HepG2 (cell line): ENCODE measurements around the gene KDM3B. TPM values are rescaled to one million over a fixed set of nuclear protein-coding genes. Genes with fewer than 3 reads are reported as not detected.

ENCODE experiments used
- BHLHE40 ChIP-seq: IDR thresholded peaks from 2 replicates; pipeline ENCODE4 v1.6.1; 2011; ENCODE audit warnings: low read length, improper control_type of control experiment
- CHCHD3 ChIP-seq: sonication (generic); formaldehyde crosslinking; IDR thresholded peaks from 2 replicates; pipeline ENCODE4 v1.8.0; 2022; ENCODE audit warnings: mild to moderate bottlenecking, missing genetic modification reagents, moderate library complexity
- ERF ChIP-seq: IDR thresholded peaks from 2 replicates; pipeline ENCODE4 v1.6.1; 2018; ENCODE audit warnings: missing biosample characterization, missing genetic modification reagents
- NCOR1 ChIP-seq: fragments of 200-600 bp; sonication (generic); IDR thresholded peaks from 2 replicates; pipeline ENCODE4 v1.7.0; 2017; ENCODE audit warnings: antibody characterized with exemption, low read length, borderline replicate concordance
- PLRG1 ChIP-seq: fragments of 450-650 bp; conservative IDR thresholded peaks from 2 replicates; pipeline ENCODE4 v1.6.1; 2016
- SMC3 ChIP-seq: IDR thresholded peaks from 2 replicates; pipeline ENCODE4 v1.6.1; 2011; ENCODE audit warnings: low read length, improper control_type of control experiment
- SP140L ChIP-seq: sonication (generic); formaldehyde crosslinking; IDR thresholded peaks from 2 replicates; pipeline ENCODE4 v1.4.0; 2020; ENCODE audit warnings: missing genetic modification reagents, borderline replicate concordance
- ZNF124 ChIP-seq: sonication (generic); formaldehyde crosslinking; IDR thresholded peaks from 2 replicates; pipeline ENCODE4 v1.4.0; 2020; ENCODE audit warnings: missing genetic modification reagents
- ZNF205 ChIP-seq: IDR thresholded peaks from 2 replicates; pipeline ENCODE4 v1.6.1; 2018; ENCODE audit warnings: missing biosample characterization, missing genetic modification reagents
- ZNF24 ChIP-seq: fragments of 450-650 bp; IDR thresholded peaks from 2 replicates; pipeline ENCODE4 v1.6.1; 2017; ENCODE audit warnings: antibody characterized with exemption, mild to moderate bottlenecking
- ZNF431 ChIP-seq: sonication (generic); formaldehyde crosslinking; IDR thresholded peaks from 2 replicates; pipeline ENCODE4 v1.9.0; 2022; ENCODE audit warnings: missing genetic modification reagents, low read depth, mild to moderate bottlenecking, borderline replicate concordance
- ZNF513 ChIP-seq: sonication (generic); formaldehyde crosslinking; conservative IDR thresholded peaks from 2 replicates; pipeline ENCODE4 v1.5.0; 2020; ENCODE audit warnings: missing genetic modification reagents
- ZNF572 ChIP-seq: sonication (generic); formaldehyde crosslinking; IDR thresholded peaks from 2 replicates; pipeline ENCODE4 v1.5.1; 2020; ENCODE audit warnings: mild to moderate bottlenecking, missing genetic modification reagents
- ZNF772 ChIP-seq: sonication (generic); formaldehyde crosslinking; IDR thresholded peaks from 2 replicates; pipeline ENCODE4 v1.5.0; 2020; ENCODE audit warnings: mild to moderate bottlenecking, missing genetic modification reagents
- ZNF879 ChIP-seq: sonication (generic); formaldehyde crosslinking; IDR thresholded peaks from 2 replicates; pipeline ENCODE4 v1.8.1; 2023; ENCODE audit warnings: missing genetic modification reagents
- polyA plus RNA-seq, 8 experiments: library from polyadenylated mRNA; depleted of rRNA in 3 of 8; stranded (reverse) in 7 of 8; unstranded in 1 of 8; fragments of >200 nt; fragmentation: Illumina TruSeq in 4 of 8; extraction: Trizol in 4 of 8; gene quantifications; 2 replicates each; pipeline versions ENCODE4 v1.2.1 to v1.2.3, GENCODE V29; 2011 to 2016; ENCODE audit warnings: low read depth in 4 of 8, missing spikeins in 1 of 8, mixed read lengths in 1 of 8; ENCODE audit not compliant: insufficient read depth in 1 of 8
- total RNA-seq, 5 experiments: library from RNA; depleted of rRNA; stranded (reverse); fragments of >200 nt; fragmentation: Illumina TruSeq; extraction: Trizol; gene quantifications; 2 replicates each; pipeline ENCODE4 v1.2.3, GENCODE V29; 2016; ENCODE audit warnings: low read depth in 1 of 5
- TF ChIP-seq, protein P1 (sequence below): sonication (generic); formaldehyde crosslinking; IDR thresholded peaks from 2 replicates; pipeline ENCODE4 v1.4.0; 2020; ENCODE audit warnings: missing genetic modification reagents, borderline replicate concordance
- TF ChIP-seq, protein P2 (sequence below), 2 experiments: IDR thresholded peaks; 2 replicates each; pipeline ENCODE4 v1.6.1; 2011 to 2012; ENCODE audit warnings: low read length in 2 of 2, borderline replicate concordance in 1 of 2, low read depth in 1 of 2, mild to moderate bottlenecking in 1 of 2, moderate library complexity in 1 of 2
- TF ChIP-seq, protein P3 (sequence below): sonication (generic); formaldehyde crosslinking; IDR thresholded peaks from 2 replicates; pipeline ENCODE4 v1.4.0; 2020; ENCODE audit warnings: mild to moderate bottlenecking, missing genetic modification reagents, borderline replicate concordance
- TF ChIP-seq, protein P4 (sequence below): sonication (generic); formaldehyde crosslinking; IDR thresholded peaks from 2 replicates; pipeline ENCODE4 v1.5.0; 2020; ENCODE audit warnings: missing genetic modification reagents

The KDM3B gene
- total and polyA plus RNA-seq, 2 of the 13 experiments (the other 11 are each of a cell fraction or from before 2014, with no cell fraction given) = 19.7 to 34.3 TPM

- TF ChIP-seq, protein P1, sequence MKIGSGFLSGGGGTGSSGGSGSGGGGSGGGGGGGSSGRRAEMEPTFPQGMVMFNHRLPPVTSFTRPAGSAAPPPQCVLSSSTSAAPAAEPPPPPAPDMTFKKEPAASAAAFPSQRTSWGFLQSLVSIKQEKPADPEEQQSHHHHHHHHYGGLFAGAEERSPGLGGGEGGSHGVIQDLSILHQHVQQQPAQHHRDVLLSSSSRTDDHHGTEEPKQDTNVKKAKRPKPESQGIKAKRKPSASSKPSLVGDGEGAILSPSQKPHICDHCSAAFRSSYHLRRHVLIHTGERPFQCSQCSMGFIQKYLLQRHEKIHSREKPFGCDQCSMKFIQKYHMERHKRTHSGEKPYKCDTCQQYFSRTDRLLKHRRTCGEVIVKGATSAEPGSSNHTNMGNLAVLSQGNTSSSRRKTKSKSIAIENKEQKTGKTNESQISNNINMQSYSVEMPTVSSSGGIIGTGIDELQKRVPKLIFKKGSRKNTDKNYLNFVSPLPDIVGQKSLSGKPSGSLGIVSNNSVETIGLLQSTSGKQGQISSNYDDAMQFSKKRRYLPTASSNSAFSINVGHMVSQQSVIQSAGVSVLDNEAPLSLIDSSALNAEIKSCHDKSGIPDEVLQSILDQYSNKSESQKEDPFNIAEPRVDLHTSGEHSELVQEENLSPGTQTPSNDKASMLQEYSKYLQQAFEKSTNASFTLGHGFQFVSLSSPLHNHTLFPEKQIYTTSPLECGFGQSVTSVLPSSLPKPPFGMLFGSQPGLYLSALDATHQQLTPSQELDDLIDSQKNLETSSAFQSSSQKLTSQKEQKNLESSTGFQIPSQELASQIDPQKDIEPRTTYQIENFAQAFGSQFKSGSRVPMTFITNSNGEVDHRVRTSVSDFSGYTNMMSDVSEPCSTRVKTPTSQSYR = peak; percentile 21; the same call in 1 of the 2 replicates
- TF ChIP-seq ZNF879 (no peak), CHCHD3 (CRISPR knock-in tag) (no peak), ZNF24 (no peak), ZNF205 (CRISPR knock-in tag) (0 out of 2 replicates have a peak, but pooled peaks have one; percentile 25), ZNF772 (CRISPR knock-in tag) (no peak), SP140L (no peak), BHLHE40 (no peak), NCOR1 (no peak), SMC3 (no peak), PLRG1 (no peak), ERF (CRISPR knock-in tag) (no peak), ZNF124 (CRISPR knock-in tag) (no peak), ZNF572 (CRISPR knock-in tag) (no peak), ZNF431 (CRISPR knock-in tag) (0 out of 2 replicates have a peak, but pooled peaks have one; percentile 37), ZNF513 (CRISPR knock-in tag) (no peak)
- TF ChIP-seq, protein P2, sequence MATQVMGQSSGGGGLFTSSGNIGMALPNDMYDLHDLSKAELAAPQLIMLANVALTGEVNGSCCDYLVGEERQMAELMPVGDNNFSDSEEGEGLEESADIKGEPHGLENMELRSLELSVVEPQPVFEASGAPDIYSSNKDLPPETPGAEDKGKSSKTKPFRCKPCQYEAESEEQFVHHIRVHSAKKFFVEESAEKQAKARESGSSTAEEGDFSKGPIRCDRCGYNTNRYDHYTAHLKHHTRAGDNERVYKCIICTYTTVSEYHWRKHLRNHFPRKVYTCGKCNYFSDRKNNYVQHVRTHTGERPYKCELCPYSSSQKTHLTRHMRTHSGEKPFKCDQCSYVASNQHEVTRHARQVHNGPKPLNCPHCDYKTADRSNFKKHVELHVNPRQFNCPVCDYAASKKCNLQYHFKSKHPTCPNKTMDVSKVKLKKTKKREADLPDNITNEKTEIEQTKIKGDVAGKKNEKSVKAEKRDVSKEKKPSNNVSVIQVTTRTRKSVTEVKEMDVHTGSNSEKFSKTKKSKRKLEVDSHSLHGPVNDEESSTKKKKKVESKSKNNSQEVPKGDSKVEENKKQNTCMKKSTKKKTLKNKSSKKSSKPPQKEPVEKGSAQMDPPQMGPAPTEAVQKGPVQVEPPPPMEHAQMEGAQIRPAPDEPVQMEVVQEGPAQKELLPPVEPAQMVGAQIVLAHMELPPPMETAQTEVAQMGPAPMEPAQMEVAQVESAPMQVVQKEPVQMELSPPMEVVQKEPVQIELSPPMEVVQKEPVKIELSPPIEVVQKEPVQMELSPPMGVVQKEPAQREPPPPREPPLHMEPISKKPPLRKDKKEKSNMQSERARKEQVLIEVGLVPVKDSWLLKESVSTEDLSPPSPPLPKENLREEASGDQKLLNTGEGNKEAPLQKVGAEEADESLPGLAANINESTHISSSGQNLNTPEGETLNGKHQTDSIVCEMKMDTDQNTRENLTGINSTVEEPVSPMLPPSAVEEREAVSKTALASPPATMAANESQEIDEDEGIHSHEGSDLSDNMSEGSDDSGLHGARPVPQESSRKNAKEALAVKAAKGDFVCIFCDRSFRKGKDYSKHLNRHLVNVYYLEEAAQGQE (IDR thresholded peaks at IDR 0.05; ENCODE audit: borderline replicate concordance in 1 of 2, low read depth in 1 of 2, low read length in 2 of 2) = no peak
- TF ChIP-seq, protein P3, sequence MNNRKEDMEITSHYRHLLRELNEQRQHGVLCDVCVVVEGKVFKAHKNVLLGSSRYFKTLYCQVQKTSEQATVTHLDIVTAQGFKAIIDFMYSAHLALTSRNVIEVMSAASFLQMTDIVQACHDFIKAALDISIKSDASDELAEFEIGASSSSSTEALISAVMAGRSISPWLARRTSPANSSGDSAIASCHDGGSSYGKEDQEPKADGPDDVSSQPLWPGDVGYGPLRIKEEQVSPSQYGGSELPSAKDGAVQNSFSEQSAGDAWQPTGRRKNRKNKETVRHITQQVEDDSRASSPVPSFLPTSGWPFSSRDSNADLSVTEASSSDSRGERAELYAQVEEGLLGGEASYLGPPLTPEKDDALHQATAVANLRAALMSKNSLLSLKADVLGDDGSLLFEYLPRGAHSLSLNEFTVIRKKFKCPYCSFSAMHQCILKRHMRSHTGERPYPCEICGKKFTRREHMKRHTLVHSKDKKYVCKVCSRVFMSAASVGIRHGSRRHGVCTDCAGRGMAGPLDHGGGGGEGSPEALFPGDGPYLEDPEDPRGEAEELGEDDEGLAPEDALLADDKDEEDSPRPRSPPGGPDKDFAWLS (CRISPR knock-in tag) = no peak
- TF ChIP-seq, protein P4, sequence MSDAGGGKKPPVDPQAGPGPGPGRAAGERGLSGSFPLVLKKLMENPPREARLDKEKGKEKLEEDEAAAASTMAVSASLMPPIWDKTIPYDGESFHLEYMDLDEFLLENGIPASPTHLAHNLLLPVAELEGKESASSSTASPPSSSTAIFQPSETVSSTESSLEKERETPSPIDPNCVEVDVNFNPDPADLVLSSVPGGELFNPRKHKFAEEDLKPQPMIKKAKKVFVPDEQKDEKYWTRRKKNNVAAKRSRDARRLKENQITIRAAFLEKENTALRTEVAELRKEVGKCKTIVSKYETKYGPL (CRISPR knock-in tag) = no peak
These were observed 87.1 kb downstream of the KDM3B start (continued) for GRCh38 chr5:138439477-138440158.
